Left renal pelvis (tissue), 4 donors: ENCODE results near the gene LHX4. TPM values are rescaled to one million over a fixed set of nuclear protein-coding genes. Genes with fewer than 3 reads are reported as not detected.

ENCODE experiments used
- DNase-seq, 4 donors: peaks; one replicate each; pipeline ENCODE4 v3.0.0-alpha.2; 2013; ENCODE audit warnings: low read depth in 4 of 4, low spot score in 3 of 4
- polyA plus RNA-seq, 4 donors: library from polyadenylated mRNA; unstranded; fragments of 120-200 nt; gene quantifications; one replicate each; pipeline ENCODE4 v1.2.1, GENCODE V29; 2013; ENCODE audit not compliant: insufficient read length in 4 of 4

The LHX4 gene
- polyA plus RNA-seq, 4 donors: 1.3 to 3.7 (median 2.0) TPM

DNA sequence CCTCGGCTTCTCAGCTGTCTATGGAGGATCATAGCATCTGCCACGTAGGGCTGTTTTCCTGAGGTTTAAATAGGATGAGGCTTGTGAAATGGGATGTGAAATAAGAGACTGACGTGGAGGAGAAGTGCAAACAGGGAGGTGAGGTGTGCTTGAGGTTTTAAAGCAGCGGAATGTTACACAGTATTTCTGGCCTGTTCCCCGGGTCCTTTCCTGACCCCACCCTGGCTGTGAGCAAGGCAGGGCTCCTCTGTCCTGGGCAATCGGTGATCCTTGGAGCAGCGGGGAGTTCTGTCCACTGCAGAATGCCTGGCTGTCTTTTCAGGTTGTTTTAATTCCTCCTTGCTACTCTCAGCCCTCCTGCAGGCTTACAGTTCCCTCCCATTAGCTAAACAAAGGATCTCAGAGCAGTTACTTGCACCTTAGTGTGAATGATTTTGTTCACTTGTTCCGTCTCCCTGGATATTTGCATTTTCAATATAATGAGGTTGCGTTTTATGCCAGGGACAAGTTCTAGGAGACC is 38.6 kb downstream of the LHX4 start:
- DNase-seq: no peak

DNA sequence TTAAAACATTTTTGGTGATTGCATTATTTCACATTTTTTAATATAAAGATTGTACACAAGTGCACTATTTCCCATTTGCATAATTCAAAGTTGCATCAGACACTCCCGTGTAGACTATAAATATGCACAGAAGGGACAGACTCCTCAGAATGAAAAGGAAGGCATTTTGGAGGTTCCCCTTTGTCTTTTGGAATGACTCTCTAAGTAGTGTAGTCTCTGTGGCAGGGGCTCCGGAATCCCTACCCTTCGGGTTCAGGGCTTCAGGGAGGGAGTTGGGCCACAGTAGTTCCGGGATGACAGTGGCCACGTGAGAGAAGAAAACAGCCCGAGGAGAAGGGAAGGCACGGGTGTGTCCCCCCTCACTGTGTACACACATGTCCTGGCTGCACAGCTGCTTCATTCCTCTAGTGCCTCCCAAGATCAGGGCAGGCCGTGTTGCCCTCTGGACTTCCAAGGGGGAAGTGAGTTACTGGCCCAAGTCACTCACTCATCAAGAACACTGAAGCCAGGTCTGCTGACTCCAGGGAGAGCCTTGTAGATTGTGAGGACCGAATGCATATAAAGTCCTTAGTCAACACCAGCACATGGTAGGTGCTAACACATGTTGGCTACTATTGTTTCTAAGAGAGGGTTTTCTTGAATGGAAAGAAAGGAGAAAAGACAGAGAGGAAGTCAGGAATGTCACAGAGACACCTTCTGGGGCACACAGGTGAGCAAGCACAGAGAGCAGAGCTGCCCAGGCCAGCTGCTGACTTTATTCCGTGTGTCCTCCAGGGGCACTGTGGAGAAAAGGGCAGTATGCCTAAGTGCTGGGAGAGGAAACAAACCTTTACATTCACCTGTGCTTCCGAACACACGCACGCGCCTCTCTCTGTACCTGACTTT is 39.8 kb downstream of the LHX4 start:
- DNase-seq: no peak

DNA sequence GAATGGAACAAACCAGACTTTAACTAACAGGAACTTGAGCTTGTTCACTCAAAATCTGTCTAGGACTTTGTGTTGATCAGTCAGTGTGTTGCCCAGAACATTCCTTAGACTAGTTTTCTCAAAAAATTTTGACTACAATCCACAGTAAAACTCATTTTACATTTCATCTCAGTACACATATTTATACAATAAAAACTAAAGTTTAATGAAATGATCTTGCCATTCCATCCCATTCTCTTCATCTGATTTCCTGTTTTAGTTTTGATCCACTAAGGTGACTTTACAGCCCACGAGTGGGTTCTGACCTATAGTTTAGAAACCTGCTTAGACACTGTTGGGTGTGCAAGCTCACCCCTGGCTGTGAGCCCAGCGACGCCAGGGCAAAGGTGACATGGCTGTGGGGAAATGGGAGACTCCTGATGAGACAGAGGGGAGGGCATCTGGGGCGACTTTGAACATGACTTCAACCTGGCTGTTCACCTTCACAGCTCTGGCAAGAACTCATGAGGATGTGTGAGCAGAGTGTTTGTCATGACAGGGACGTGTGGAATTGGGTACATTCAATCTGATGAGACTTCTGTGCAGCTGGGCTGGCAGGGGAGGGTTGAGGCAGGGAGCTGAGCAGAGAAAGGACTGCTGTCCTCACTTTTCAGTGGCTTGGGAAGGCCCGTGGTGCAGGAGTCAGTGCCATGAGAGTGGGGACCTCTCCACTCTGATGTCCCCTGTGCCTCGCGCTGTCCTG is 40.6 kb downstream of the LHX4 start:
- no peak for DNase-seq

DNA sequence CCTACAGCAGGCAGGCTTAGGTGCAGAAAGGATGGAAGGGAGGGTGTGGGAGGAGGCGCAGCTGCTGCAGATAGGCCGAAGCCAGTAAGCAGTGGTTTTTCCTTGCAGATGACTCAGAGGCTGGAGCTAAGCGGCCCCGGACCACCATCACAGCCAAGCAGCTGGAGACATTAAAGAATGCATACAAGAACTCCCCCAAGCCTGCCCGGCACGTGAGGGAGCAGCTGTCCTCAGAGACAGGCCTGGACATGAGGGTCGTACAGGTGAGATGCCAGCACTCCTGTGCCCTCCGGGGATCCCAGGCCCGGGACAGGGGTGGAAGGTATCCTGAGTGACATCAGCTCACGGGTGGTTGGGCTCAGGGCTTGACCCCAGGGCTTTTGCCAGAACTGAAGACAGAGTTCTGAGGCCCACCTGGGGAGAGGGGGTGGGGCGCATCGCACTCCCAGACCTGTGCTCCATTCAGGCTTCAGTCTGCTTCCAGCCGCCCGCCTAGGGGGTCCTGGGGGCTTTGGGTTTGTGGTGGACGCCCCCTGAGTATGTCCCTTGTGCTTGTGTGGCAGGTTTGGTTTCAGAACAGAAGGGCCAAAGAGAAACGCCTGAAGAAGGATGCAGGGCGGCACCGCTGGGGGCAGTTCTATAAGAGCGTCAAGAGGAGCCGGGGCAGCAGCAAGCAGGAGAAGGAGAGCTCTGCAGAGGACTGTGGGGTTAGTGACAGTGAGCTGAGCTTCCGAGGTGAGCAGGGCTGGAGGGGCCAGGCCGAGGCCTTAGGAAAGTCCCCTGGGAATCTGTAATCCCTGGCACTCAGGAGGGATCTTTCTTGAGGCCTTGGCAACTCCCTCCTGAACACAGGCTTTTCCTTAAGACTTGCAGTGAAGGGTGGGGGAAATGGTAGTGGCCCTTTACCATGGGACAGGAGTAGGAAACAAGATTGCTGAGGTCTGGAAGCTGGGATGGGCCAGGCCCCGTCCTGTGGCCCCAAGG is 41.5 kb downstream of the LHX4 start:
- no peak for DNase-seq

DNA sequence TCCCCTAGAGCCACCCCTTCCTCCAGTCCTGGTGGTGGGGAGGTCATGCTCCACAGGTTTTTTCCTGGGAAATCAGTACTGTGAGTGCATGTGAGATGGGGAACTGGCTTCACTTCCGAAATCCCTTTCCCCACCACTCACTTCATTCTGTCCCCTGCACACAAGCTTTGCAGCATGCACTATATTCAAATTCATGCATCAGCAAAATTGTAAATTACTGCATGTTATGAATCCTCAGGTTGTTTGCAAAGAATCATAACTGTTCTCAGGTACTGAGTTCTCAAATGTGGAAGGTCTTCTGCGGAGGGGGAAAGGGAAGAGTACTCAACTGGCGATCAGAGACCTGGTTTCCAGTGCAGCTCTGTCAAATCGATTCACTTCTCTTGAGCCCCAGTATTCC is 42.3 kb downstream of the LHX4 start:
- no peak for DNase-seq

DNA sequence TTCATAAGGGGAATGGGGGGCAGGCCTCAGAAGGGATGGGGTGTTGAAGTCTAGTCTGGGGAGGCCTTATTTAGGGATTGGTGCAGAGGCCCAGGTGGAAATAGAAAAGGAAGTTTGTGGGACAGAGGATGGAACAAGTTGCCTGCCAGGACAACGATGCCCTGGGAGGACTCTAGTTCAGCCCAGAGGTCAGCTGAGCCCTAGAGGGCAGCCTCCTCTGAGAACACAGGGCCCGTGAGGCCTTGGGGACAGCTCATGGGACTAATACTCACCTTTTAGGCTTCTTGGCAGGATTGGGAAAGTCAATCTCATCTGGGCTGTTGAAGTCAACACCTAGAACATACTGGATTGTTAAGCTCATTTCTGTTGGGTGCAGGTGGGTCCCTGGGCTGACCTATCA is 43.0 kb downstream of the LHX4 start:
- DNase-seq: no peak

DNA sequence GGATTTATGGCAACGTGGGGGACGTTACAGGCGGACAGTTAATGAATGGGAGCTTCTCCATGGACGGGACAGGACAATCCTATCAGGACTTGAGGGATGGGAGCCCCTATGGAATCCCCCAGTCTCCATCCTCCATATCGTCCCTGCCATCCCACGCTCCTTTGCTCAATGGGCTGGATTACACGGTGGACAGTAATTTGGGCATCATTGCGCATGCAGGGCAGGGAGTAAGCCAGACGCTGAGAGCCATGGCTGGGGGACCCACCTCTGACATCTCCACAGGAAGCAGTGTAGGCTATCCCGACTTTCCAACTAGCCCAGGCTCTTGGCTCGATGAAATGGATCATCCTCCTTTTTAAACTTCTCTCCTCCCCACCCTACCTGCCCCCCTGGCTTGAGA is 44.2 kb downstream of the LHX4 start:
- no peak for DNase-seq

DNA sequence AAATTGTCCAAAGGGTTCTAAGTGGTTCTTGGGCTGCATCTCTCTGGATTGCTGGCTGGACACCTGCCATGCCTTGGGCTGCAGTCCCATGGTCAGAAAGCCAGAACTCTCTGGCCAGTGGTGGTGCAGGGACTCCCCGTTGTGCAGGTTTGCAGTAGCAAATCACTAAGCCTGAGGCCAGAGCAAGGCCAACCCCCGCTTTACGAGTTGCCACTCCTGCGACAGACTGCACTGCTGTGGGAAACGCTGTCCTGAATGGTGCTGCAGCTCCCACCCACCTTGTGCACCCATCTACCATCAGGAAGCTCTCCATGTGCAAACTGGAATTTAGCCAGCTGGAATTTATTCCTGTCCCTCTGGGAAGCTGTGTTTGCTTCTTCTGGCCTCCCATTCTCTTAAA is 45.7 kb downstream of the LHX4 start:
- no peak for DNase-seq

DNA sequence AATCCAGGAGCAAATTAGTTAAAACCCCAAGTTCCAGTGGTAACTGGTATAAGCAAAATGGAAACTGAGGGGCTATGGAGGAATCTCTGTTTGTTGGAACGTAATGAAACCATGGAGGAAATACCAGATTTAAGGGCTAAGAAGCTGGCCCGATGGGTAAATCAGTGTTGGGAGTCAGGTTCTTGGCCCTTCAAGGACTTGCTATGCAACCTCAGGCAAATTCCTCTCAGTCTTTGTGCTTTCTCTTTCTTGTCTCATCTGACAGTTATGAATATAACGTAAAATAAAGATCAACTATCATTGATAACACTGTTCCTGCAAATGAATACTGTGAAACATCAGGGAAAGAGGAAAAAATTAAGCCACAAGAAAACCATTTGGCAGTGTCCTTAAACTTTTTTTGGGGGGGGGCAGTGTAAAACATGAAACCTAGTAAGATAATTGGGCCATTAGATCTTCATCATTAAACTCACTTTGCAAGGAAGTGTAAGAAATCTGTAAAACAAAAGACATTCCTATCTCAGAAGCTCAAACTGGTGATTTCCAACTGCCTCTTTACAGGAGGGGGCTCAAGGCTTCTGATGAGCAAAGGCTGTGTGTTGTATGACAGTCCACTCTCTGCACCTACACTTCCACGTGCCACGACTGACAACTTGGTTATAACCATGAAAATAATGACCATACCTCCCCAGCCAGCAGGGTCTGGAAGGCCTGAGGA is 47.6 kb downstream of the LHX4 start:
- no peak for DNase-seq

DNA sequence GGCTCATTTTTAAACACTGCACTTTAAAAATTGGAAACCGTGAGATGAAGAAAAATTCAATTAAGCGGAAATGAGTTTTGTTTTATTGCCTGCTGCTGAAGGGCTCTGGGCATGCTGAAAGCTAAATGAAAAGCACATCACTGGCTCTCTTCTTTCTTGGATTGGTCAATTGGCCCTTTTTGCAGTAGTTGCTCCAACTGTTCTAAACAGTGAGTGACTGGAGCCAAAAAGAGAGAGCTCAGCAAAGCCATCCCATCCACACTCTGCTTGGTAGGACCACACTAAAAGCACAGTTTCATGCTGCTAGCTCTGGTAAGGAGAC is 48.1 kb downstream of the LHX4 start:
- no peak for DNase-seq

DNA sequence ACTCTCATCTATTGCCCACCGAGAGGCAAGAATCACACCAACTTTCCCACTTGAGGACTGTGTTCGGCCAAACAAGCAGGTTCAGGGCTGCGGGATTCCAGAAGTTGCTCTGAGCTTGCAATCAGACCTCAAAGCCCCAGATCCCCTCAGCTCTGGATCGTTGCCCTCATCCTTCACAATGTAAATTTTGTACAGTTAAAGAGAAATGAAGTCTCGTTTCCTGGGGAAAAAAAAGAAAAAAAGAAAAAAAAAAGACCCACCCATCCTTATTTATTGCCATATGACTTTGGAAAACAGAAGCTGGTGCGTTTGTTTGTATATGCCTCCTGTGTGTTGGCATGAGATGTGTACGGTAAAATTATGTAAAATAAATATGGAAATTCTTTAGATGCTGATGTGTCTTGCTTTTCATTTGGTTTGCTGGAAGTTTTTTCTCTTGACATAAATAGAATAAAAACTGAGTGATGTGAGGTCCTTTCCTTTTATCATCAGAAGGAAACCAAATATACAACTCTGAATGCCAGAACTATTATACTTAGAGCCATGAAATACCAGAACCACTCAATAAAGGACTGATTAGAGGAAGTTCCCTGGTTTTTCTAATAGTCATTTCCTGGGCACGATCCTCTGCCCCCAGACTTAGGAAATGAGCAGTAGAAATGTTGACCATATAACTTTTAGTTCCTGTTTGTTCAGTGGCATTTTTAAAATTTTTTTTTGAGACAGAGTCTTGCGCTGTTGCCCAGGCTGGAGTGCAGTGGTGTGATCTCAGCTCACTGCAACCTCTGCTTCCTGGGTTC is 48.7 kb downstream of the LHX4 start:
- DNase-seq: no peak

DNA sequence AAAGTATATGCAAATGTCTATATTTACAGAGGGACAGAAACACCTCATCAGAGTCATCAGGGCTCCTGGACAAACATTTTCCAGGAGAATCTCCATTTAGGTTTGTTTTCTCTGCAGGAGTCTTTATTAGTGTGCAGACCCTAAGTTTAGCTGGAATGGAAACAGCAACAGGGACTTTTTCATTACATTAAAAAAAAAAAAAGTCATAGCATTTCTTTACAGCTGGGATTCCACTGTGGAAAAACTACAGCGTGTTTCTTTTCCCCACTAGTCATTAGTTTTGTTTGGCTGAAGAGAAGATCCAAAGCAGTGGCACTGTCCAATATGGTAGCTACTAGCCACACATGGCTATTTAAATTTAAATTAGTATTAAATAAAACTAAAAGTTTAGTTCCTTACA is 49.6 kb downstream of the LHX4 start:
- DNase-seq: no peak

DNA sequence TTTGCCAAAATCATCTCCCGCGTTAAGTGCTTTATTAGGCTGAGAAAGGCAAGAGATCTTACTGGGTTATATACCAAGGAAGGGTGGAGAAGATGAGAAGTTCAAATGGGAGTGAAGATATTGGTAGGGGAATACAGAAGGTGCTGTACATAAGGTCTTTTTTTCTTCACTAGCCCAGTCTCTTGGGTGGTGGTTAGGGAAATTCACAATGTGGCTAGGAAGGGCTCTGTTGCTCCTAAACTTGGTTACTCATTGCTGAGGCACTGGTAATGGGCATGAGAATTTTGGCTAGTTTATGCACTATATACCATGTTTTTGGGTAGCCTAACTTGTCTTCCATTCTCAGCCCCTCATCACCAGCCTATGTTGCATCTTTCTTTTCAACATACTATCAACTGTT is 50.6 kb downstream of the LHX4 start:
- no peak for DNase-seq

DNA sequence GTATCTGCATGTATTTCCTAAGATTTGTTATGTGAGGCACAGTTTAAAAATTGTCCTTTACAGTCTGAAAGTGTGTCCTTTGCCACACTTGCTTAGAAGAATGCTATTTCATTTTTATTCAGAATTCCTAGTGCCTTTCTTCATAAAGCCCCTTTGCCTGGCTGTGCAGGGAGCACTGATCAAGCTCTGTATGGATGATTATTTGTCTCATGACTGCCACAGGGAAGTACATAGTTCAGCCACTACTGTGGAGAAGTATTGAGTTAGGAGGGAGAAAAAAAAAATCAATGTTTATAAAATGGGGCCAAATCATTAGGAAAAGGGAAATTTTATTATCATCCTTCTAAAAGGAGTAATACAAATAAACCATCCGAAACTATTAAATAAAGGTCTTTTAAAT is 51.4 kb downstream of the LHX4 start:
- DNase-seq: no peak

DNA sequence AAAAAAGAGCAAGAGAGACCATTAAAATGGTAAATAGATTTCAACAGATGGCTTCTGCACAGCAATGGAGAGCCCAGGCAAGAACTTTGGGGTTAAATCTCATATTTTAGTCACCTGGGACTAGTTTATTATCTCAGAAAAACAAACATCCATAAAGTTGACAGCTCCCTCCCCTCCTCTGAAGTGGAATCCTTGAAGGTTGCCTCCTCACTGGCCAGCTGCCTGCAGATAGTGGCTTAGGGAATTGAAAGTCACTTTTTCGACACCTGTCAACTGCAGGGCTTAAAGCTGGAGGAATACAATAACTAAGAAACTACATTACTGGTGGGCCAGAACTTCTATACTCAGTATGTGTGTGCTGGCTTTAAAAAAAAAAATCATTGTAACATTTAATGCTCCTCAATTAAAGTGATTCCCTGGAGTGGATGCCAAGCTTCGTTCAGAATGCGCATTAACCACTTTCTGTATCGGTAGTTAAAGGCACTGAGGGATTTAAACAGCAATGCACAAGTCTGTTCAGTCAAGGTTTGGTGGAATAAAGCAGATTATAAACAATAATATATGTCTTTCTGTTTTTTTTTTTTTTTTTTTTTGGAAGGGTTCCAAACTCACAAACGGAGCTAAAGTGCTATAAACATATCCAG is 52.5 kb downstream of the LHX4 start:
- no peak for DNase-seq

DNA sequence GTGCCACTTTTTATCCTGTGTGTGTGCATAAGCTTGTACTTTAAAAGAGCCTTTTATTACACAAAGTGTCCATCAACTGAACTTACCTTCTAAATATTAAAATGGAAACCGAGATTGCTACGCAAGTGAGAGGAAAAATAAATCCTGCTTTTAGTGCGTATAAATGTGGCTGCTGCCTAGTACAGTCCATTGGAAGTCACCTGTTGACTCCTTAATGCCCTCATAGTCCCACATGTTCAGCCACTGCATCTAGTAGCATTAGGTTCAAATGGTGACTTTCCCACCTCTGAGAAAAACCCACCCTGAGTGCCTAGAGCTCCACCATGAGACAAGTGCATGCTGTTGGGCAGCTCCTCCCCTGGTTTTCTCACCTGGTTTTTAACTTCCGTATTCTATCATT is 53.0 kb downstream of the LHX4 start:
- DNase-seq: no peak

DNA sequence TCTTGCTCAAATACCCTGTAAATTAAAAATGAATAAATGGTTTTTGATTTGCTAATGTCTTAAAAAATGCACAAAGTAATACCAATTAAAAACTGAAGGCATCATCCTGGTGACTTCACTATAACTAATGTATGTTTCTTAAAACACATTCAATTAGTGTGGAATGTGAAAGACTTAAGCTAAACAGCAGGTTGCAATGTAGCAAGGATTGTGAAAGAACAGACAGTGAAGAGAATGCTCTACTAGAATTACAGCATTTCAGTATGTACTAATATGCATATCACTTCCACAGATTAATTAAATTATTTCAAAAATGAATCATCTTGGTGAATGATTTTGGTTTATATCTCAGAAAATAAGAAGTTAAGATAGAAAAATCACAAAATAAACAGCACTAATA is 56.4 kb downstream of the LHX4 start:
- DNase-seq: no peak

DNA sequence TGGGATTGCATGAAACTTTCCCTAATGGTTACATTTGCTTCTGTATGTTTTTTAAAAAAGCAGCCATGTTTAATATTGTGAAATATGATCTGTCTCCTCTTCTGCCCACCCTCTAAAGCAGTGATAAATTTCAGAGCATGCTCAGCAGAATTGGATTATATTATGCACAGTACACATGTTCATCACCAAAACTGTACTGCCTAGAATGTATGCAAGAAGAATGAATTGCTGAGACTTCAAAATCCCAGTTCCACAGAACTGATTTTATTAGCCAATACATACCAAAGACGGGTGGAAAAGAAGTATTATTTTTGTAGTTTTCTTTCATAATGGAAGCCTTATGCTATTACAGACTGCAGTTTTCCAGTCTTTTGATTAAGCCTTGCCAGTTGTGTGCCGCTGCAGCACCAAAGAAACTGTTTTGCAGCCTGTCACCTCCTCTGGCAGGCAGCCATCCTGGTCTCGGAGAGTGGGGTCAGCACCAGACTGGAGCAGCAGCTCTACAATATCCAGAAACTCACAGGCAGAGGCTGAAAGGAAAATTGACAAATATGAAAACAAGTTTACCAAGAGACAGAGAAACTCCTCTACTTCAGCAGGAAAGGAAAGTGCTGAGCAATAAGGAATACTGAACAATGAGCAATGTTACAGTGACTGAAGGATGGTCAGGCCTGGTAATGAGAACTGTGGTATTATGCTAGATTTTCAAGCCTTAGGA is 58.1 kb downstream of the LHX4 start:
- no peak for DNase-seq
